Measurements from ENCODE around the gene FAM90A1.
"Not testable (repeated sequence)": the region's sequence is repeated elsewhere in the genome, so short reads cannot be mapped to it uniquely, and the experiment has no call there.

Gene FAM90A1

GRCh38 chr12:8233935-8234495 is 6.6 kb upstream of the FAM90A1 start:
- DNase-seq (ENCODE audit: low read depth) = not testable (repeated sequence)

GRCh38 chr12:8233300-8233855 is 6.0 kb upstream of the FAM90A1 start:
- DNase-seq (ENCODE audit: low read depth) = not testable (repeated sequence)

DNA sequence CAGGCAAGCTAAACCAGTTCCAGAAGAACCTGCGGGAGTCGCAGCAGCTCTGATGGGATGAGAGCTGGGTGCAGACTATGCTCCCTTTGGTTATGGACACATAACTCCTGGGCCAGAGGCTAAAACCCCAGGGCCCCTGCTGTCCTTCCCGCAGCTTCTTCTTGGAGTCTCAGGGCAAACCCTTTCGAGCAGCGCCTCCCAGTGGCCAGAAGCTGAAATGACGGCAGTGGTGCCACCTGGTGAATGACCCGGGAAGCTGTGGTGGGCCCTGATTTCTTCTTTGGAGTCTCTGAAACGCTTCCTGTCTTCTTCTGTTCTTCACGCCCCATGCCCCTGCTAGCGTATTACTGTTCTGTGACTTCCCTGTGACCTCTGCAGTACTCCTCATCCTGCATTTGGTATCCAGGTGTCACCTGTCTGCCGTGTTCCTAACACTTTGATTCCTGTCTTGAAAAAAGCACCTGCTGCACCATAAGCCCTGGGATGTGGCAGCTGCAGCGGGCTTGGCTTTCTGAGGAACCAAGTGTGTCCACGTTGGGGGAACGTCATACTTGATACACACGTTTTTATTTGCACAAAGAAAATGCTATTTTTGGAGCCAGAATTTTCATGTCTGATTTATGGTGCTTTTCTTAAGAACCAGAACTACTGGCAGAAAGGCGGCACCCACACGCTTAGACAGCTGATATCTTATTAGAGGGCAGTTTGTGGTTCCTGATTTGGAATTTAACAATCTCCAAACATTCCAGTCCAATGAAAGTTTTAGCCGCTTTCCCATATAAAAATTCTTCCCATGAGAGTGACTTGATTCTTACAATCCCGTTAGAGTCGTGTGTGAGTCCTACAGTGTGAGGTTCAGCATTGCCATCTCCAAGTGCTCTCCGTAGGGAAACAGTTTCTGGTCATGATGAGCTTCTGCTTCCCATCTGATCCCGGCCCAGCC is 4.5 kb upstream of the FAM90A1 start:
- peak; percentile 57 for DNase-seq (ENCODE audit: low read depth)

- DNase-seq (ENCODE audit: low read depth) = not testable (repeated sequence)
These were observed 3.6 kb upstream of the FAM90A1 start for GRCh38 chr12:8231049-8231448.

- not testable (repeated sequence) for DNase-seq (ENCODE audit: low read depth)
These were observed 2.1 kb upstream of the FAM90A1 start for GRCh38 chr12:8229486-8229885.

DNA sequence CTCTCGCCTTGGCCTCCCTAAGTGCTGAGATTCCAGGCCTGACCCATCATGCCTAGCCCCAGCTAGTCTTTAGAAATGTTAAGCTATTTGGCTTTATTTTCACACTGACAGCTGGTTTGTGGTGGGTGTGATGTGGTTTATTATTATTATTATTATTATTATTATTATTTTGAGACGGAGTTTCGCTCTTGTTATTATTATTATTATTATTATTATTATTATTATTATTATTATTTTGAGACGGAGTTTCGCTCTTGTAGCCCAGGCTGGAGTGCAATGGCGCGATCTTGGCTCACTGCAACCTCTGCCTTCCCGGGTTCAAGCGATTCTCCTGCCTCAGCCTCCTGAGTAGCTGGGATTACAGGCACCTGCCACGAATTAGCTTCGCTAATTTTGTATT is 1.2 kb upstream of the FAM90A1 start:
- not testable (repeated sequence) for DNase-seq (ENCODE audit: low read depth)

DNA sequence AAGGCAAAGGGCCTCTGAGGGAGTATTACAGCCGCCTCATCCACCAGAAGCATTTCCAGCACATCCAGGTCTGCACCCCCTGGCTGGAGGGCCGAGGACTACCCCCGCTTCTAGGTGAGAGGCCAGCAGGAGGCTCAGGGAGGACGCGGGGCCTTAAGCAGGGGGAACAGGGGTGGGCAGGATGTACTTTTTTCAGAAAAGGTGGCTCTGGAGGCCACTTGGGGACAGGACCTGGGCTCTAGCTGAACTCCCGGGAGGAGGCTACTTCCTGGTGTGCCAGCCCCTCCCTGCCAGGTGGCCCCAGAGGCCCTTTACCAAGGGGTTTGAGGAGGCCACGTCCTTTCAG is 287 bp upstream of the FAM90A1 start:
- DNase-seq (ENCODE audit: low read depth) = not testable (repeated sequence)

DNA sequence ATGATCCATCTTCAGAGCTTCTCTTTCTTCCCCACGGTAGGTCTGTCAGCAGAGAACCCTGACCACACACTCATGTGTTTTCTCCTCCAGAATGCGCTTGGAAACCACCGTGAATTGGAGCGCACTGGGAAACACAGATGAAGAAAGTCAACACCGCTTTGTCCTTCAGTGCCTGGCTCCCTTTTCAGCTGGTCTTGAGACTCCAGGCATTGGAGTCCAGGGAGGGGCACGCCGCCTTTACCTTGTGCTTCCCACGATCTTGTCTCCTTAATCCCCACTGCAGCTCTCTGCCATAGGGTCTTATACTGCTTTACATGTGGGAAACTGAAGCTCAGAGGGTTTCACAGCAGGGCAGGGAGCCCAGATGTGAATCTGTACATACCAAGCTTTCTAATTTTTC is 1.1 kb downstream of the FAM90A1 start:
- no peak for DNase-seq (ENCODE audit: low read depth)

GRCh38 chr12:8224782-8225181 is 2.6 kb downstream of the FAM90A1 start:
- DNase-seq (ENCODE audit: low read depth) = not testable (repeated sequence)

GRCh38 chr12:8223646-8224045 is 3.8 kb downstream of the FAM90A1 start:
- not testable (repeated sequence) for DNase-seq (ENCODE audit: low read depth)

GRCh38 chr12:8222303-8222702 is 5.1 kb downstream of the FAM90A1 start:
- not testable (repeated sequence) for DNase-seq (ENCODE audit: low read depth)

- DNase-seq (ENCODE audit: low read depth) = not testable (repeated sequence)
These were observed 5.6 kb downstream of the FAM90A1 start for GRCh38 chr12:8221844-8222243.

- DNase-seq (ENCODE audit: low read depth) = not testable (repeated sequence)
These were observed 6.0 kb downstream of the FAM90A1 start for GRCh38 chr12:8221375-8221774.

DNA sequence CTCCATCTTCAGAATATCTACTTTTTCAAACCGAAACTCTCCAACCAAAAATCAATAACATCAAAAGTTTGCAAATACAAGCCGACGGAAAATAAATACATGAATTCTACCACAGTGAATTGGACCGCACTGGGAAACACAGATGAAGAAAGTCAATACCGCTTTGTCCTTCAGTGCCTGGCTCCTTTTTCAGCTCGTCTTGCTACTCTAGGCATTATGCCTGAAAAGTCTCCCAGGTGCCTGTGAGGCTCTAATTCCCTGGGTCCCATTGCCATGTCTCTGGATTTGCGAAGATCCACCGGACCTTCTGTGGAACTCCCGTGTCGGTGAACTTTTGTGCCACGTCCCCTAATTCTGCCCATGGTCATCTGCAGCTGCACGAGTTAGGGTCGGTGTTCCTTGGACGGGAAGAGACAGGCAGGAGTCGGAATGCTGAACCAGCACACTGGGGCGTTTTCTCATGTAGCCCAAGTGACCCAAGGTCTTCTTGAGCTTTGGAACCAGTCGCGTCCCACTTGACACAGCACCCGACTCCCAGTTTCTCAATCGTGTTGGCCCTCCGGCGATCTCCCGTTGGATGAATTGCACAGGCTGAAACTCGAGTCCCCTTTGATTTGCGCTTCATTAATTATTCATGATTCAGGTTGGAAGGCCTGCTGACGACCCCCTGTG is 8.6 kb downstream of the FAM90A1 start:
- not testable (repeated sequence) for DNase-seq (ENCODE audit: low read depth)

GRCh38 chr12:8197685-8198308 is 29.6 kb downstream of the FAM90A1 start:
- not testable (repeated sequence) for DNase-seq (ENCODE audit: low read depth)

DNA sequence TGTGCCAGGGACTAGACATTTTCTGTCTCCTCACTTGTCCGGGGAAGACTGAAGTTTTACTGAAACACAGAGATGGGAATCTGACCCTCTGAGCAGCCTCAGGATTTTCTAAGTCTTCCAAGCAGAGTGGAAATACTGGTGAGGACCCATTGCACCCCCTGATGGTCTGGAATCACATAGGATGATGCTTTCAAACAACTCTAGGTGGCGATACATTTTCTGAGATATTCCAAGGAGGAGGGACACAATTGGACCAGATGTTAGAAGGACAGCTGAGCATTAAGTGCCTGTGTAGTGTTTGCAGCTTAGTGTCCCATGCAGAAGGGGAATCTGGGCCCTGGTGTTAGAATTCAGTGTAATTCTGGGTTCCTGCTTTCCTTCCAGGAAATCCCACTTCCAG is 39.3 kb downstream of the FAM90A1 start:
- DNase-seq (ENCODE audit: low read depth) = not testable (repeated sequence)

DNA sequence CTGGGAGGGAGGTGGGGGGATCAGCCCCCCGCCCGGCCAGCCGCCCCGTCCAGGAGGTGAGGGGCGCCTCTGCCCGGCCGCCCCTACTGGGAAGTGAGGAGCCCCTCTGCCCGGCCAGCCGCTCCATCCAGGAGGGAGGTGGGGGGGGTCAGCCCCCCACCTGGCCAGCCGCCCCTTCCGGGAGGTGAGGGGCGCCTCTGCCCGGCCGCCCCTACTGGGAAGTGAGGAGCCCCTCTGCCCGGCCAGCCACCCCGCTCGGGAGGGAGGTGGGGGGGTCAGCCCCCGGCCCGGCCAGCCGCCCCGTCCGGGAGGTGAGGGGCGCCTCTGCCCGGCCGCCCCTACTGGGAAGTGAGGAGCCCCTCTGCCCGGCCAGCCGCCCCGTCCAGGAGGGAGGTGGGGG is 43.2 kb downstream of the FAM90A1 start:
- not testable (repeated sequence) for DNase-seq (ENCODE audit: low read depth)

GRCh38 chr12:8183346-8183745 is 44.1 kb downstream of the FAM90A1 start:
- not testable (repeated sequence) for DNase-seq (ENCODE audit: low read depth)

- not testable (repeated sequence) for DNase-seq (ENCODE audit: low read depth)
These were observed 44.5 kb downstream of the FAM90A1 start for GRCh38 chr12:8182923-8183322.

GRCh38 chr12:8181271-8181670 is 46.1 kb downstream of the FAM90A1 start:
- not testable (repeated sequence) for DNase-seq (ENCODE audit: low read depth)

- DNase-seq (ENCODE audit: low read depth) = peak; percentile 53
These were observed 47.3 kb downstream of the FAM90A1 start for GRCh38 chr12:8179989-8180585.

Data from activated T-cell treated with anti-CD3 and anti-CD28 coated beads for 24 hours (primary cell).